IMR-90 (cell line): ENCODE measurements around the gene CCNYL1. TPM values are rescaled to one million over a fixed set of nuclear protein-coding genes. Genes with fewer than 3 reads are reported as not detected.
A peak's percentile ranks its signal among the peaks of the same experiment; 100 is the strongest.

Experiments used
- ATAC-seq: fragments of 200-7000 bp; cut with Tn5 transposase; 2 replicates; pipeline ENCODE4 v1.9.1; 2020; ENCODE audit warnings: low read depth, mild to moderate bottlenecking, moderate library complexity
- BruUV-seq: library from RNA; stranded (reverse); fragments of 400-500 nt; replicated peaks from 2 replicates; lab custom pipeline; 2021; lab: Mats Ljungman, UMichigan
- CTCF ChIA-PET: fragments of 300-600 bp; formaldehyde crosslinking; extraction: SDS; loops from one replicate; lab custom pipeline; 2021; ENCODE audit warnings: antibody characterized with exemption; lab: Yijun Ruan, JAX
- POLR2A ChIA-PET: fragments of 300-600 bp; sonication (Branson Sonifier 250); formaldehyde crosslinking; loops from one replicate; lab custom pipeline; 2022; ENCODE audit warnings: antibody characterized with exemption; ENCODE audit not compliant: unreplicated experiment; lab: Charles Lee
- DNase-seq: peaks from one replicate; pipeline ENCODE4 v3.0.0; 2013
- H2AFZ ChIP-seq: replicated peaks from 2 replicates; pipeline ENCODE3; 2013; ENCODE audit warnings: low read length, mild to moderate bottlenecking; ENCODE audit not compliant: poor library complexity
- H2AK5ac ChIP-seq: 2 replicates; pipeline ENCODE4 v1.6.1; 2013; ENCODE audit warnings: low read depth, low read length, inconsistent platforms
- H2AK9ac ChIP-seq: replicated peaks from 2 replicates; pipeline ENCODE3; 2013; ENCODE audit warnings: mild to moderate bottlenecking, low read depth, low read length, moderate library complexity; ENCODE audit not compliant: poor library complexity
- H2BK120ac ChIP-seq: 2 replicates; pipeline ENCODE4 v1.6.1; 2013; ENCODE audit warnings: low read depth, low read length, inconsistent platforms
- H2BK15ac ChIP-seq: 3 replicates; pipeline ENCODE4 v1.6.1; 2013; ENCODE audit warnings: low read depth, low read length, inconsistent platforms
- H2BK20ac ChIP-seq: 2 replicates; pipeline ENCODE4 v1.6.1; 2013; ENCODE audit warnings: low read depth, mild to moderate bottlenecking, inconsistent platforms, low read length, moderate library complexity
- H2BK5ac ChIP-seq: 2 replicates; pipeline ENCODE4 v1.6.1; 2013; ENCODE audit warnings: mild to moderate bottlenecking, low read depth, low read length, inconsistent platforms; ENCODE audit not compliant: poor library complexity, severe bottlenecking
- H3K14ac ChIP-seq: replicated peaks from 2 replicates; pipeline ENCODE4 v1.6.1; 2013; ENCODE audit warnings: low read depth, low read length, inconsistent platforms
- H3K18ac ChIP-seq: 2 replicates; pipeline ENCODE4 v1.6.1; 2013; ENCODE audit warnings: low read depth, low read length, control low read depth
- H3K23ac ChIP-seq: 2 replicates; pipeline ENCODE4 v1.6.1; 2013; ENCODE audit warnings: low read depth, low read length, inconsistent platforms
- H3K27ac ChIP-seq: 2 replicates; pipeline ENCODE4 v1.5.1; 2013; ENCODE audit warnings: mild to moderate bottlenecking, control low read depth, low read length; ENCODE audit not compliant: insufficient read depth
- H3K27me3 ChIP-seq: 2 replicates; pipeline ENCODE4 v1.6.1; 2013; ENCODE audit warnings: low read length; ENCODE audit not compliant: control insufficient read depth, insufficient read depth
- H3K36me3 ChIP-seq: 2 replicates; pipeline ENCODE4 v1.6.1; 2013; ENCODE audit warnings: low read length, mixed read lengths; ENCODE audit not compliant: control insufficient read depth, insufficient read depth
- H3K4ac ChIP-seq: 2 replicates; pipeline ENCODE4 v1.6.1; 2013; ENCODE audit warnings: low read depth, low read length, inconsistent platforms
- H3K4me1 ChIP-seq: 2 replicates; pipeline ENCODE4 v1.6.1; 2013; ENCODE audit warnings: low read length, mixed read lengths; ENCODE audit not compliant: control insufficient read depth, insufficient read depth
- H3K4me2 ChIP-seq: 2 replicates; pipeline ENCODE4 v1.6.1; 2013; ENCODE audit warnings: low read depth, mild to moderate bottlenecking, control low read depth, low read length, moderate library complexity
- H3K4me3 ChIP-seq: 2 replicates; pipeline ENCODE4 v1.5.1; 2013; ENCODE audit warnings: low read depth, mild to moderate bottlenecking, control low read depth, low read length, moderate library complexity; ENCODE audit not compliant: insufficient read depth
- H3K56ac ChIP-seq: 2 replicates; pipeline ENCODE4 v1.6.1; 2013; ENCODE audit warnings: low read length, inconsistent platforms; ENCODE audit not compliant: insufficient read depth; ENCODE audit errors: extremely low read depth
- H3K79me1 ChIP-seq, 2 experiments: 2 replicates each; pipeline ENCODE4 v1.6.1; 2013; ENCODE audit warnings: low read length in 2 of 2, inconsistent platforms in 1 of 2, low read depth in 1 of 2
- H3K9ac ChIP-seq: 2 replicates; pipeline ENCODE4 v1.6.1; 2013; ENCODE audit warnings: low read depth, low read length, control low read depth
- H3K9me1 ChIP-seq: 2 replicates; pipeline ENCODE4 v1.6.1; 2013; ENCODE audit warnings: low read length, inconsistent platforms; ENCODE audit not compliant: insufficient read depth
- H3K9me3 ChIP-seq: 2 replicates; pipeline ENCODE4 v1.6.1; 2013; ENCODE audit warnings: low read length; ENCODE audit not compliant: control insufficient read depth, insufficient read depth
- H4K20me1 ChIP-seq: 2 replicates; pipeline ENCODE4 v1.6.1; 2013; ENCODE audit warnings: low read length, inconsistent platforms; ENCODE audit not compliant: insufficient read depth
- H4K5ac ChIP-seq: 2 replicates; pipeline ENCODE4 v1.6.1; 2013; ENCODE audit warnings: mild to moderate bottlenecking, low read depth, low read length, control low read depth
- H4K8ac ChIP-seq, 2 experiments: 2 replicates each; pipeline ENCODE4 v1.6.1; 2013; ENCODE audit warnings: low read depth in 2 of 2, low read length in 2 of 2, control low read depth in 1 of 2, inconsistent platforms in 1 of 2
- H4K91ac ChIP-seq: 2 replicates; pipeline ENCODE4 v1.6.1; 2013; ENCODE audit warnings: low read depth, low read length, inconsistent platforms; ENCODE audit not compliant: insufficient read depth
- BHLHE40 ChIP-seq: fragments of 150-350 bp; IDR thresholded peaks from 2 replicates; pipeline ENCODE4 v1.6.1; 2016; ENCODE audit warnings: mild to moderate bottlenecking, low read depth, low read length
- CEBPB ChIP-seq: IDR thresholded peaks from 2 replicates; pipeline ENCODE4 v1.6.1; 2012; ENCODE audit warnings: low read depth, low read length, improper control_type of control experiment
- CHD1 ChIP-seq: IDR thresholded peaks from 2 replicates; pipeline ENCODE4 v1.6.1; 2012; ENCODE audit warnings: low read depth, low read length, improper control_type of control experiment
- CTCF ChIP-seq: conservative IDR thresholded peaks from 2 replicates; pipeline ENCODE4 v1.5.1; 2012; ENCODE audit warnings: mild to moderate bottlenecking, low read depth, low read length, improper control_type of control experiment
- FOS ChIP-seq: fragments of 150-350 bp; IDR thresholded peaks from 2 replicates; pipeline ENCODE4 v1.6.1; 2016; ENCODE audit warnings: low read depth, low read length
- MAFK ChIP-seq: IDR thresholded peaks from 2 replicates; pipeline ENCODE4 v1.6.1; 2012; ENCODE audit warnings: low read depth, low read length, improper control_type of control experiment
- MAZ ChIP-seq: IDR thresholded peaks from 2 replicates; pipeline ENCODE4 v1.6.1; 2012; ENCODE audit warnings: low read depth, mild to moderate bottlenecking, low read length, improper control_type of control experiment, moderate library complexity, borderline replicate concordance
- MXI1 ChIP-seq: IDR thresholded peaks from 2 replicates; pipeline ENCODE4 v1.6.1; 2012; ENCODE audit warnings: low read depth, mild to moderate bottlenecking, low read length, moderate library complexity, borderline replicate concordance
- NFE2L2 ChIP-seq: fragments of 150-350 bp; IDR thresholded peaks from 2 replicates; pipeline ENCODE4 v1.6.1; 2016; ENCODE audit warnings: low read depth, mild to moderate bottlenecking, low read length
- POLR2A ChIP-seq: IDR thresholded peaks from 2 replicates; pipeline ENCODE4 v1.6.1; 2012; ENCODE audit warnings: mild to moderate bottlenecking, low read depth, low read length
- RAD21 ChIP-seq: IDR thresholded peaks from 2 replicates; pipeline ENCODE4 v1.6.1; 2012; ENCODE audit warnings: low read length, improper control_type of control experiment
- RCOR1 ChIP-seq: IDR thresholded peaks from 2 replicates; pipeline ENCODE4 v1.6.1; 2012; ENCODE audit warnings: mild to moderate bottlenecking, low read length, improper control_type of control experiment; ENCODE audit not compliant: insufficient replicate concordance
- SMC3 ChIP-seq: fragments of 150-350 bp; IDR thresholded peaks from 2 replicates; pipeline ENCODE4 v1.6.1; 2016; ENCODE audit warnings: low read depth, mild to moderate bottlenecking, antibody characterized with exemption, low read length, moderate library complexity
- WGBS, 2 experiments: methylation state at CpG; one replicate each; pipeline versions ENCODE4 v1.1.5 to v1.1.7; 2013; ENCODE audit warnings: missing lambda C conversion rate in 2 of 2; ENCODE audit not compliant: insufficient read length in 1 of 2; ENCODE audit errors: extremely low coverage in 2 of 2; 5-methylcytosine and 5-hydroxymethylcytosine counted together
- dilution Hi-C: fragments of 300-500 bp; cut with HindIII; formaldehyde crosslinking; loops from one replicate; pipeline ENCODE4 v1.14.3; 2018; ENCODE audit warnings: low sequenced_read_pairs; ENCODE audit not compliant: unreplicated experiment
- in situ Hi-C: fragments of 300-500 bp; cut with MboI; formaldehyde crosslinking; loops from 3 replicates; pipeline ENCODE4 v1.14.3; 2019; ENCODE audit warnings: low sequenced_read_pairs, inconsistent platforms, mixed read lengths
- intact Hi-C: fragments of 100-400 bp; cut with micrococcal nuclease; formaldehyde crosslinking; loops from 2 replicates; pipeline ENCODE4 v1.10.0; 2022
- polyA plus RNA-seq, 3 experiments: library from polyadenylated mRNA; depleted of rRNA; stranded (reverse); fragments of >200 nt; gene quantifications; 2 replicates each; pipeline ENCODE4 v1.2.3, GENCODE V29; 2012; ENCODE audit warnings: low replicate concordance in 1 of 3
- total RNA-seq: library from RNA; depleted of rRNA; stranded (reverse); fragments of >200 nt; gene quantifications from 2 replicates; pipeline ENCODE4 v1.2.3, GENCODE V29; 2012
- TF ChIP-seq, protein P1 (sequence below): fragments of 150-350 bp; IDR thresholded peaks from 2 replicates; pipeline ENCODE4 v1.6.1; 2017; ENCODE audit warnings: mild to moderate bottlenecking, antibody characterized with exemption, low read length, low read depth
- TF ChIP-seq, protein P2 (sequence below): fragments of 150-350 bp; IDR thresholded peaks from 2 replicates; pipeline ENCODE4 v1.6.1; 2016; ENCODE audit warnings: low read depth, mild to moderate bottlenecking, low read length, moderate library complexity, borderline replicate concordance

Gene CCNYL1
- total and polyA plus RNA-seq, 2 of the 4 experiments (the other 2 are of a cell fraction), result 5.4 to 7.3 TPM

GRCh38 chr2:207724113-207724512 is 12.7 kb downstream of the CCNYL1 start:
- Histone ChIP-seq H3K56ac (no peak overlapping the region), H2BK5ac (no peak overlapping the region), H3K9me3 (no peaks in the 10 kb centered on the region), H2AK9ac (no peak overlapping the region), H3K14ac (no peak overlapping the region), H4K20me1 (0 out of 2 replicates have a peak, but pooled peaks cover 3% of the 10 kb centered on the region), H2BK120ac (no peak overlapping the region), H3K4ac (no peak overlapping the region), H4K91ac (no peak overlapping the region), H4K8ac (no peak overlapping the region), H3K27me3 (no peaks in the 10 kb centered on the region), H3K79me1 (peaks cover 13 to 24% of the 10 kb centered on the region in 2 experiments), H2AK5ac (no peak overlapping the region), H3K36me3 (no peaks in the 10 kb centered on the region), H3K4me1 (peaks cover 4% of the 10 kb centered on the region), H2BK20ac (no peak overlapping the region), H3K4me3 (no peak overlapping the region), H3K18ac (no peak overlapping the region), H3K9me1 (peaks cover 2% of the 10 kb centered on the region), H2AFZ (no peak overlapping the region), H4K5ac (no peak overlapping the region), H2BK15ac (no peak overlapping the region), H3K4me2 (no peak overlapping the region), H3K27ac (no peak overlapping the region), H3K23ac (0 out of 2 replicates have a peak overlapping the region, but pooled peaks have one; percentile 8), H3K9ac (no peak overlapping the region)
- no peak for DNase-seq
- intact Hi-C loops (no loop called here), in situ Hi-C loops (loop anchor here (25.0 kb wide), 1 partner anchor 562 kb away; the partner anchor contains the start of gene KLF7), dilution Hi-C loops (no loop called here)
- no peak for ATAC-seq
- no CpG with 5 or more reads among the region's 3 CpGs for WGBS, 2 experiments
- TF ChIP-seq BHLHE40 (no peak), POLR2A (no peak), CTCF (no peak), CEBPB (no peak), MXI1 (no peak), RAD21 (no peak), MAFK (no peak), NFE2L2 (no peak), CHD1 (no peak), MAZ (no peak), FOS (no peak), SMC3 (no peak), RCOR1 (no peak)
- TF ChIP-seq, protein P1, sequence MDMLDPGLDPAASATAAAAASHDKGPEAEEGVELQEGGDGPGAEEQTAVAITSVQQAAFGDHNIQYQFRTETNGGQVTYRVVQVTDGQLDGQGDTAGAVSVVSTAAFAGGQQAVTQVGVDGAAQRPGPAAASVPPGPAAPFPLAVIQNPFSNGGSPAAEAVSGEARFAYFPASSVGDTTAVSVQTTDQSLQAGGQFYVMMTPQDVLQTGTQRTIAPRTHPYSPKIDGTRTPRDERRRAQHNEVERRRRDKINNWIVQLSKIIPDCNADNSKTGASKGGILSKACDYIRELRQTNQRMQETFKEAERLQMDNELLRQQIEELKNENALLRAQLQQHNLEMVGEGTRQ, result no peak
- TF ChIP-seq, protein P2, sequence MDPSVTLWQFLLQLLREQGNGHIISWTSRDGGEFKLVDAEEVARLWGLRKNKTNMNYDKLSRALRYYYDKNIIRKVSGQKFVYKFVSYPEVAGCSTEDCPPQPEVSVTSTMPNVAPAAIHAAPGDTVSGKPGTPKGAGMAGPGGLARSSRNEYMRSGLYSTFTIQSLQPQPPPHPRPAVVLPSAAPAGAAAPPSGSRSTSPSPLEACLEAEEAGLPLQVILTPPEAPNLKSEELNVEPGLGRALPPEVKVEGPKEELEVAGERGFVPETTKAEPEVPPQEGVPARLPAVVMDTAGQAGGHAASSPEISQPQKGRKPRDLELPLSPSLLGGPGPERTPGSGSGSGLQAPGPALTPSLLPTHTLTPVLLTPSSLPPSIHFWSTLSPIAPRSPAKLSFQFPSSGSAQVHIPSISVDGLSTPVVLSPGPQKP, result no peak
- CTCF ChIA-PET, result no interaction called here
- BruUV-seq, result no TSS peak
- POLR2A ChIA-PET, result no interaction called here
